Fibroblast of upper back skin (primary cell): ENCODE data around the gene ENDOG.
"Not testable (repeated sequence)": the region's sequence is repeated elsewhere in the genome, so short reads cannot be mapped to it uniquely, and the experiment has no call there.

ENCODE experiments used
- DNase-seq: peaks from one replicate; pipeline ENCODE4 v3.0.0-alpha.2; 2013

The ENDOG gene

GRCh38 chr9:128870128-128870940, 52.0 kb downstream of the ENDOG start:
- no peak for DNase-seq

- DNase-seq = not testable (repeated sequence)
Observed at GRCh38 chr9:128870941-128871265, 52.6 kb downstream of the ENDOG start.
